Measurements from ENCODE around the gene CD151.

CD151 gene

GRCh38 chr11:830295-831117 lies 2.2 kb upstream of the CD151 start:
- Histone ChIP-seq H3K36me3 (ENCODE audit: control insufficient read depth, insufficient read depth, low read length) (no peaks in the 10 kb centered on the region), H3K27me3 (ENCODE audit: control insufficient read depth, insufficient read depth, low read length) (peaks cover 19% of the 10 kb centered on the region), H3K4me1 (ENCODE audit: control insufficient read depth, insufficient read depth, low read length) (peaks cover 80% of the 10 kb centered on the region), H3K4me3 (ENCODE audit: low read length) (peak overlapping the region; percentile 25), H3K9ac (ENCODE audit: low read length) (no peak overlapping the region), H3K9me3 (ENCODE audit: control insufficient read depth, low read length) (no peaks in the 10 kb centered on the region)

GRCh38 chr11:831118-831864 lies 1.5 kb upstream of the CD151 start:
- Histone ChIP-seq H3K27me3 (ENCODE audit: control insufficient read depth, insufficient read depth, low read length) (peaks cover 19% of the 10 kb centered on the region), H3K9me3 (ENCODE audit: control insufficient read depth, low read length) (no peaks in the 10 kb centered on the region), H3K4me3 (ENCODE audit: low read length) (peak overlapping the region; percentile 25), H3K4me1 (ENCODE audit: control insufficient read depth, insufficient read depth, low read length) (peaks cover 72% of the 10 kb centered on the region), H3K9ac (ENCODE audit: low read length) (no peak overlapping the region), H3K36me3 (ENCODE audit: control insufficient read depth, insufficient read depth, low read length) (no peaks in the 10 kb centered on the region)

DNA sequence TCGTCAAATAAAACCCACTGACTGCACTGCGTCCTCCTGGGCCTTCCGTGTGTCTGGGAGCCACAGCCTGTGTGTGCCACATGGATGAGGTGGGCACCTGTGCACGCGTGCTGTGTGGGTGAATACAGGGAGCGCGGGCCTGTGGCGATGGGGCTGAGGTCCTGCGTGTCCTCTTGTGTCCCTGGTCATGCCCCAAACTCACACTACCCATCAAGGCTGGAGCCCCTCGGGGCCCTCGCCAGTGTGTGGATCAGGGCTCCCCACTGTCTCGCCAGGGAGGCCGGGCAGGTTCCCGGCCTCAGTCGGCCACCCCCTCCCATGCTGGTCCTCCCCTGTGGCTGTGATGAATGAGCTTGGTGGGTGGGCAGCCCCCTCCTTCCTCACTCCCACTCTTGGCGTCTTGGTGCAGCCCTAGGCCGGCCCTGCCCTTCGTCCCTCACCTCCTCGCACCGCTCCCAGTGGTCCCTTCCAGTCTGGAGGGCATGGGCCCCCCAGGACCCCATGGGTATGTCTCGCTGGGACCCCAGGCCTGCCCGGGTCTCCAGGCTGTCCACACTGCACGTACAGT lies 707 bp upstream of the CD151 start:
- Histone ChIP-seq H3K4me3 (ENCODE audit: low read length) (peak overlapping the region; percentile 46), H3K9me3 (ENCODE audit: control insufficient read depth, low read length) (no peaks in the 10 kb centered on the region), H3K4me1 (ENCODE audit: control insufficient read depth, insufficient read depth, low read length) (peaks cover 73% of the 10 kb centered on the region), H3K36me3 (ENCODE audit: control insufficient read depth, insufficient read depth, low read length) (peaks cover 5% of the 10 kb centered on the region), H3K9ac (ENCODE audit: low read length) (peak overlapping the region; percentile 59), H3K27me3 (ENCODE audit: control insufficient read depth, insufficient read depth, low read length) (peaks cover 19% of the 10 kb centered on the region)

DNA sequence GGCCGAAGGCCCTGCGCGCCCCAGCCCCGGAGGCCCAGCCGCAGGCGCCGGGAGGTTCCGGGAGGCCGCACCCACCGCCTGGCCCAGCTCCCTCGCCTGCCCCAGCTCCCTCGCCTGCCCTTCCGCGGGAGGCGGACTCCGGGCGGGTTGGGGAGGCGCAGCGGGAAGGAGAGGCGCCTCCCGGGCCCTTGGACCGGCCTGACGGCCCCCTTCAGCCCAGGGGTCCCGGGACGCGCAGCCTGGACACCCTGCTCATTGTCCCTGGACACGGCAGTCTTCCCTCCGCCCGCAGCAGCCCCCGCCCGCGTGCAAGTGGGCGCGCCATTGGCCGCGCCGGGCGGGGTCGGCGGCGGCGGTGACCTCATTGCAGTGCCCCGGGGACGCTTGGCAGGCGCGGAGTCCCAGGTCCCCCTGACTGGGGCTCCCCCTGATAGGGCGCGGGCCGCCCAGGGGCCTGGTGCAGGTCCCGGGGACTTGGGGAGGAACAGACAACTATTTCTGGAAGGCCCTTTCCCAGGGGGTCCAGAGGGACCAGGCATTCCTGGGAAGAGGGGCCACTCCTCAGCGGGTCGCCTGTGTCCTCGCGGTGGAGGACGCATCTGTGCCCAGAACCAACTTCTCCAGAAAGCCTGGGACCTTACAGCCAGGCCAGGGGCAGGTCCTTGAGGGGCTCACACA lies 501 bp downstream of the CD151 start:
- H3K4me1 ChIP-seq (ENCODE audit: control insufficient read depth, insufficient read depth, low read length): peaks cover 74% of the 10 kb centered on the region
- H3K4me3 ChIP-seq (ENCODE audit: low read length): peak overlapping the region; percentile 63
- H3K9ac ChIP-seq (ENCODE audit: low read length): peak overlapping the region; percentile 90
- peaks cover 13% of the 10 kb centered on the region for H3K27me3 ChIP-seq (ENCODE audit: control insufficient read depth, insufficient read depth, low read length)
- no peaks in the 10 kb centered on the region for H3K9me3 ChIP-seq (ENCODE audit: control insufficient read depth, low read length)
- H3K36me3 ChIP-seq (ENCODE audit: control insufficient read depth, insufficient read depth, low read length): peaks cover 16% of the 10 kb centered on the region

- Histone ChIP-seq H3K36me3 (ENCODE audit: control insufficient read depth, insufficient read depth, low read length) (peaks cover 18% of the 10 kb centered on the region), H3K9ac (ENCODE audit: low read length) (peak overlapping the region; percentile 90), H3K4me1 (ENCODE audit: control insufficient read depth, insufficient read depth, low read length) (peaks cover 74% of the 10 kb centered on the region), H3K27me3 (ENCODE audit: control insufficient read depth, insufficient read depth, low read length) (peaks cover 11% of the 10 kb centered on the region), H3K4me3 (ENCODE audit: low read length) (peak overlapping the region; percentile 63), H3K9me3 (ENCODE audit: control insufficient read depth, low read length) (no peaks in the 10 kb centered on the region)
Measured at GRCh38 chr11:833849-834311, 1.1 kb downstream of the CD151 start.

DNA sequence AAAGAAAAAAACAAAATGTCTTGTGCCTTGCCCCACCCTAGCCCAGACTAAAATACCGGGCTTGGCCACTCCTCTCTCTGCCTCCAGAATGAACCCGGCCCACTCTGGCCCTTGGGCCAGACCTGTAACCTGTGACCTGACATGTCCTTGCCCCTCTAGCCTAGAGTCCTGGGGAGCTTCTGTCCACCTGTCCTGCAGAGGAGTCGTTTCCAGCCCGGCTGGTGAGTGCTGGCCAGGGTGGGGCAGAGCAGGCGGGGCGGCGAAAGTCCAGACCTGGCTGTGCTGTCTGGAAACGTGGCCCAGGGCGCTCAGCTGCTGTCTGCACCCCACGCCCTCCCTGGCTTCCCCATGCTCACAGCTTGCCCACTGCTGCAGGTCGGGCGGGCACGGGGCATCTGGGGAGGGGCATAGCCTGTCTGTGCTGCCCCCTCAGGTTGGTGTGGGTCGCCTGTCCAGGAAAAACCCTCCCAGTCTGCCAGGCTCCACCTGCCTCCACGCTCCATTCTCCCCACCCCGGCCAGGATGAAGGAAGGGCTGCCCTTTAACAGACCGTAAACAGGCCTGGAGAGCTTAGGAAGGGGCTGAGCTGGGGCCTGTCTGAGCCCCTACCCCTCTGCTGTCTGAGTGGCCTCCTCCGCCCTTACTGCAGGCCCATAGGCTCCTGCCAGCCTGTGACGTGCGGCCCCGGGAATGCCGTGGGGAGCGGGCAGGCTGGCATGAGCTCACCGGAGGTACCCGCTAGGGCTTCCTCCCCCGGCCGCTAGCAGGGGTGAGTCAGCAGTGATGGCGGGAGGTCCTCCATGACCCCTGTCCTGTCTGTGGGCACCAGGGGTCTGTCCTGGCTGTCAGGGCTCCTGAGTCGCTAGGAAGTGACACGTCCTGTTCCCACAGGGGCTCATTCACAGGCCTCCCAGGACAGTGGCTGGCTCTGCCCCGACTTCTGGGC lies 1.9 kb downstream of the CD151 start:
- H3K9ac ChIP-seq (ENCODE audit: low read length): peak overlapping the region; percentile 90
- H3K4me1 ChIP-seq (ENCODE audit: control insufficient read depth, insufficient read depth, low read length): peaks cover 72% of the 10 kb centered on the region

DNA sequence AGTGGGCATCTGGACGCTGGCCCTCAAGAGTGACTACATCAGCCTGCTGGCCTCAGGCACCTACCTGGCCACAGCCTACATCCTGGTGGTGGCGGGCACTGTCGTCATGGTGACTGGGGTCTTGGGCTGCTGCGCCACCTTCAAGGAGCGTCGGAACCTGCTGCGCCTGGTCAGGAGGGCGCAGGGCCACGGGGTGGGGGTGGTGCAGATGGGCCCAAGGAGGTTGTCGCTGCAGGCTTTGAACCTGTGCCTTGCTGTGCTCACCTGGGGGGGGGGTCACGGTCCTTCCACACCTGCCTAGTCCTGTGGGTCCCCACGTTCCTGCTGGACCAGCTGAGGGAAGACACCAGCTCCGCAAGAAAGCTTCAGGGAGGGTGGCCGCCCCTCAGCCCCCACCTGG lies 3.5 kb downstream of the CD151 start:
- H3K4me3 ChIP-seq (ENCODE audit: low read length): no peak overlapping the region
- H3K9me3 ChIP-seq (ENCODE audit: control insufficient read depth, low read length): no peaks in the 10 kb centered on the region
- no peak overlapping the region for H3K9ac ChIP-seq (ENCODE audit: low read length)
- H3K27me3 ChIP-seq (ENCODE audit: control insufficient read depth, insufficient read depth, low read length): peaks cover under 1% of the 10 kb centered on the region
- peaks cover 34% of the 10 kb centered on the region for H3K36me3 ChIP-seq (ENCODE audit: control insufficient read depth, insufficient read depth, low read length)
- peaks cover 66% of the 10 kb centered on the region for H3K4me1 ChIP-seq (ENCODE audit: control insufficient read depth, insufficient read depth, low read length)

More for the DNA sequence above, 1.9 kb downstream of the CD151 start:
- Histone ChIP-seq H3K27me3 (ENCODE audit: control insufficient read depth, insufficient read depth, low read length) (peaks cover 11% of the 10 kb centered on the region), H3K9me3 (ENCODE audit: control insufficient read depth, low read length) (no peaks in the 10 kb centered on the region), H3K36me3 (ENCODE audit: control insufficient read depth, insufficient read depth, low read length) (peaks cover 26% of the 10 kb centered on the region), H3K4me3 (ENCODE audit: low read length) (peak overlapping the region; percentile 46)

- peaks cover 64% of the 10 kb centered on the region for H3K4me1 ChIP-seq (ENCODE audit: control insufficient read depth, insufficient read depth, low read length)
- H3K9ac ChIP-seq (ENCODE audit: low read length): no peak overlapping the region
- H3K36me3 ChIP-seq (ENCODE audit: control insufficient read depth, insufficient read depth, low read length): peaks cover 34% of the 10 kb centered on the region
- no peaks in the 10 kb centered on the region for H3K9me3 ChIP-seq (ENCODE audit: control insufficient read depth, low read length)
- no peak overlapping the region for H3K4me3 ChIP-seq (ENCODE audit: low read length)
- H3K27me3 ChIP-seq (ENCODE audit: control insufficient read depth, insufficient read depth, low read length): no peaks in the 10 kb centered on the region
Measured at GRCh38 chr11:836700-837099, 3.9 kb downstream of the CD151 start.

DNA sequence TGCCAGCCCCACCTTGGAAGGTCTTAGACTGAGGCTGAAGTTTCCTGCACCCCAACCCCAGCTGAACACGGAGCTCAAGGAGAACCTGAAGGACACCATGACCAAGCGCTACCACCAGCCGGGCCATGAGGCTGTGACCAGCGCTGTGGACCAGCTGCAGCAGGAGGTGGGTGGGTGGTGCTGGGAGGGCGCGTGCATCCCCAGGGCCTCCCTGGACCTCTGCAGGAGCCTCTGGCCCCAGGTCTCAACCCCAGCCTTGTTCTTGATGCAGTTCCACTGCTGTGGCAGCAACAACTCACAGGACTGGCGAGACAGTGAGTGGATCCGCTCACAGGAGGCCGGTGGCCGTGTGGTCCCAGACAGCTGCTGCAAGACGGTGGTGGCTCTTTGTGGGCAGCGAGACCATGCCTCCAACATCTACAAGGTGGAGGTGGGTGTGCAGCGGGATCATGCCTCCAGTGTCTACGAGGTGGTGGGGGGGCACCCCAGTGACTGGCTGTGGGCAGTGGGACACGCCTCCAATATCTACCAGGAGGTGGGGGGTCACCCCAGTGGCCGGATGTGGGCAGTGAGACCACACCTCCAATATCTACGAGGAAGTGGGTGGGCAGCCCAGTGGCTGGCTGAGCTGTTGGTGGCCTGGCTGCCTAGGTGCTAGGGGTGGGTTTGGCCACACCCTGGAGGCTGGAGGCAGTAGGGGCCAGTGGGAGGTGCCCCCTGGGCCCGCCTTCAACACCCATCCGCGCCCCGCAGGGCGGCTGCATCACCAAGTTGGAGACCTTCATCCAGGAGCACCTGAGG lies 4.6 kb downstream of the CD151 start:
- Histone ChIP-seq H3K4me1 (ENCODE audit: control insufficient read depth, insufficient read depth, low read length) (peaks cover 57% of the 10 kb centered on the region), H3K36me3 (ENCODE audit: control insufficient read depth, insufficient read depth, low read length) (peaks cover 34% of the 10 kb centered on the region), H3K9ac (ENCODE audit: low read length) (peak overlapping the region; percentile 28), H3K27me3 (ENCODE audit: control insufficient read depth, insufficient read depth, low read length) (no peaks in the 10 kb centered on the region), H3K4me3 (ENCODE audit: low read length) (no peak overlapping the region), H3K9me3 (ENCODE audit: control insufficient read depth, low read length) (no peaks in the 10 kb centered on the region)

DNA sequence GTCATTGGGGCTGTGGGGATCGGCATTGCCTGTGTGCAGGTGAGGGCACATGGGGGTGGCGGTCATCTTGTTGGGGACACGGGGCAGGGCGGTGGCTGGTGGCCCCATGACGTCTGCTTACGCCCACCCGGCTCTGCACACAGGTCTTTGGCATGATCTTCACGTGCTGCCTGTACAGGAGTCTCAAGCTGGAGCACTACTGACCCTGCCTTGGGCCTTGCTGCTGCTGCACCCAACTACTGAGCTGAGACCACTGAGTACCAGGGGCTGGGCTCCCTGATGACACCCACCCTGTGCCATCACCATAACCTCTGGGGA lies 5.2 kb downstream of the CD151 start:
- H3K4me1 ChIP-seq (ENCODE audit: control insufficient read depth, insufficient read depth, low read length): peaks cover 57% of the 10 kb centered on the region
- no peak overlapping the region for H3K9ac ChIP-seq (ENCODE audit: low read length)
- H3K9me3 ChIP-seq (ENCODE audit: control insufficient read depth, low read length): no peaks in the 10 kb centered on the region
- no peaks in the 10 kb centered on the region for H3K27me3 ChIP-seq (ENCODE audit: control insufficient read depth, insufficient read depth, low read length)
- H3K4me3 ChIP-seq (ENCODE audit: low read length): no peak overlapping the region
- peaks cover 34% of the 10 kb centered on the region for H3K36me3 ChIP-seq (ENCODE audit: control insufficient read depth, insufficient read depth, low read length)

Data from mucosa of stomach (tissue), 1 donor.